Ecto neural progenitor cell (in vitro differentiated cells): Measurements from ENCODE around the gene NRAP.

Experiments used
- DNase-seq: peaks from one replicate; pipeline ENCODE4 v3.0.0-alpha.2; 2018; ENCODE audit warnings: low spot score

NRAP gene

GRCh38 chr10:113663908-113664307 is at the start of gene NRAP:
NRAP (minus strand) TSS chr10:113664041; CDS start chr10:113663882, 159 bp downstream.
- no peak for DNase-seq

- DNase-seq = no peak
Measured at GRCh38 chr10:113713640-113713982, 49.8 kb upstream of the NRAP start.

- no peak for DNase-seq
Measured at GRCh38 chr10:113712755-113713639, 49.2 kb upstream of the NRAP start.

GRCh38 chr10:113712024-113712423 is 48.2 kb upstream of the NRAP start:
- no peak for DNase-seq

GRCh38 chr10:113711142-113711541 is 47.3 kb upstream of the NRAP start:
- DNase-seq = no peak

- no peak for DNase-seq
Measured at GRCh38 chr10:113709221-113709838, 45.5 kb upstream of the NRAP start.

GRCh38 chr10:113708640-113709039 is 44.8 kb upstream of the NRAP start:
- no peak for DNase-seq

GRCh38 chr10:113706623-113707022 is 42.8 kb upstream of the NRAP start:
- DNase-seq = no peak

GRCh38 chr10:113705344-113705652 is 41.5 kb upstream of the NRAP start:
- DNase-seq = no peak

- DNase-seq = no peak
Measured at GRCh38 chr10:113704637-113705343, 40.9 kb upstream of the NRAP start.

- DNase-seq = no peak
Measured at GRCh38 chr10:113697595-113697994, 33.8 kb upstream of the NRAP start.

GRCh38 chr10:113695691-113696090 is 31.9 kb upstream of the NRAP start:
- no peak for DNase-seq

GRCh38 chr10:113693348-113693747 is 29.5 kb upstream of the NRAP start:
- DNase-seq = no peak

GRCh38 chr10:113692271-113692670 is 28.4 kb upstream of the NRAP start:
- no peak for DNase-seq

- DNase-seq = no peak
Measured at GRCh38 chr10:113691381-113691780, 27.5 kb upstream of the NRAP start.

GRCh38 chr10:113690749-113691148 is 26.9 kb upstream of the NRAP start:
- no peak for DNase-seq

- DNase-seq = no peak
Measured at GRCh38 chr10:113689574-113689973, 25.7 kb upstream of the NRAP start.

GRCh38 chr10:113689057-113689456 is 25.2 kb upstream of the NRAP start:
- no peak for DNase-seq

- no peak for DNase-seq
Measured at GRCh38 chr10:113687037-113687436, 23.2 kb upstream of the NRAP start.

GRCh38 chr10:113686028-113686427 is 22.2 kb upstream of the NRAP start:
- no peak for DNase-seq

GRCh38 chr10:113683300-113683699 is 19.5 kb upstream of the NRAP start:
- DNase-seq = no peak

GRCh38 chr10:113681533-113682470 is 18.0 kb upstream of the NRAP start:
- no peak for DNase-seq
